Measurements from ENCODE around the gene SEPTIN5. TPM values are rescaled to one million over a fixed set of nuclear protein-coding genes. Genes with fewer than 3 reads are reported as not detected.

Gene SEPTIN5
- polyA plus RNA-seq, 2 of the 4 experiments (the other 2 are of a cell fraction) = 4.6 to 12.6 TPM

- 100% methylated on average over 1 of the region's 10 CpGs for WGBS (ENCODE audit: missing lambda C conversion rate)
- no peak for ATAC-seq
- CTCF ChIA-PET = interaction anchor here (2.3 to 8.4 kb wide), 5 partner anchors 15 to 186 kb away, joined by 8 to 215 read pairs (median 30); no protein-coding TSS in a partner anchor
- FAIRE-seq = no peak
- POLR2A ChIA-PET = no interaction called here
- DNase-seq (ENCODE audit: low read depth in 1 of 2, low spot score in 1 of 2) = no peak
- no peak overlapping the region for H3K4me3 ChIP-seq
- H3K27ac ChIP-seq = no peak overlapping the region
- no peak overlapping the region for H3K4me2 ChIP-seq
- no peak for TF ChIP-seq HDAC2 (IDR thresholded peaks at IDR 0.05)
- no peak for TF ChIP-seq TP53 (CRISPR knock-in tag; IDR thresholded peaks at IDR 0.05)
- no peak for TF ChIP-seq POLR2AphosphoS2 (conservative IDR thresholded peaks at IDR 0.05; ENCODE audit: low read length)
- no peak for TF ChIP-seq HOXB5 (CRISPR knock-in tag; IDR thresholded peaks at IDR 0.05)
- no peak for TF ChIP-seq RCOR1 (IDR thresholded peaks at IDR 0.05; ENCODE audit: low read depth, low read length)
- no peak for TF ChIP-seq HEYL (CRISPR knock-in tag; IDR thresholded peaks at IDR 0.05)
- no peak for TF ChIP-seq MAZ (IDR thresholded peaks at IDR 0.05; ENCODE audit: borderline replicate concordance, low read depth, low read length)
- TF ChIP-seq EHMT2 (IDR thresholded peaks at IDR 0.05; ENCODE audit: low read depth) = no peak
- no peak for TF ChIP-seq E2F6 (IDR thresholded peaks at IDR 0.05; ENCODE audit: borderline replicate concordance, low read depth)
- TF ChIP-seq ZSCAN20 (CRISPR knock-in tag; IDR thresholded peaks at IDR 0.05) = no peak
- TF ChIP-seq, protein P1, sequence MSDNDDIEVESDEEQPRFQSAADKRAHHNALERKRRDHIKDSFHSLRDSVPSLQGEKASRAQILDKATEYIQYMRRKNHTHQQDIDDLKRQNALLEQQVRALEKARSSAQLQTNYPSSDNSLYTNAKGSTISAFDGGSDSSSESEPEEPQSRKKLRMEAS (IDR thresholded peaks at IDR 0.05) = no peak
- TF ChIP-seq CEBPB (IDR thresholded peaks at IDR 0.05) = no peak
- H3K4me1 ChIP-seq = no peaks in the 10 kb centered on the region
- no peaks in the 10 kb centered on the region for H3K9me3 ChIP-seq
Observed at GRCh38 chr22:19728836-19729235, 14.5 kb downstream of the SEPTIN5 start.

- 82% methylated on average over 6 of the region's 9 CpGs for WGBS (ENCODE audit: missing lambda C conversion rate)
- Histone ChIP-seq H3K9me3 (no peaks in the 10 kb centered on the region), H3K4me3 (no peak overlapping the region), H3K4me2 (no peak overlapping the region), H3K27ac (no peak overlapping the region), H3K4me1 (no peaks in the 10 kb centered on the region)
- CTCF ChIA-PET = interaction anchor here (1.1 to 8.4 kb wide), 24 partner anchors 9 to 242 kb away, joined by 3 to 215 read pairs (median 11); no protein-coding TSS in a partner anchor
- FAIRE-seq (no peak), ATAC-seq (no peak), DNase-seq (ENCODE audit: low read depth in 1 of 2, low spot score in 1 of 2) (no peak)
- POLR2A ChIA-PET = no interaction called here
- TF ChIP-seq NR3C1 (IDR thresholded peaks at IDR 0.05) = no peak
- TF ChIP-seq FOSL2 (IDR thresholded peaks at IDR 0.05) = no peak
- TF ChIP-seq FOSL2 (CRISPR knock-in tag; IDR thresholded peaks at IDR 0.05) = no peak
- no peak for TF ChIP-seq EP300 (IDR thresholded peaks at IDR 0.05)
- TF ChIP-seq HES2 (IDR thresholded peaks at IDR 0.05) = no peak
- no peak for TF ChIP-seq TP53 (CRISPR knock-in tag; IDR thresholded peaks at IDR 0.05)
- no peak for TF ChIP-seq HOXB13 (CRISPR knock-in tag; IDR thresholded peaks at IDR 0.05; ENCODE audit: low read depth)
- TF ChIP-seq JUN (IDR thresholded peaks at IDR 0.05) = no peak
- TF ChIP-seq GATA3 (IDR thresholded peaks at IDR 0.05; ENCODE audit: borderline replicate concordance) = no peak
- no peak for TF ChIP-seq CEBPB (IDR thresholded peaks at IDR 0.05)
Observed at GRCh38 chr22:19729507-19729906, 15.2 kb downstream of the SEPTIN5 start.

GRCh38 chr22:19730198-19730597 is 15.9 kb downstream of the SEPTIN5 start:
- Histone ChIP-seq H3K4me2 (peak overlapping the region; percentile 95; the same call in 1 of the 3 replicates), H3K4me3 (no peak overlapping the region)
- FAIRE-seq = no peak

More at GRCh38 chr22:19730198-19730597, 15.9 kb downstream of the SEPTIN5 start:
- WGBS (ENCODE audit: missing lambda C conversion rate) = 90% methylated on average over 2 of the region's 8 CpGs
- H3K9me3 ChIP-seq = no peaks in the 10 kb centered on the region
- no peak for TF ChIP-seq HOXA7 (CRISPR knock-in tag; IDR thresholded peaks at IDR 0.05)
- no peak for TF ChIP-seq RARB (CRISPR knock-in tag; IDR thresholded peaks at IDR 0.05)
- TF ChIP-seq NFE2L2 (conservative IDR thresholded peaks at IDR 0.05; ENCODE audit: low read length) = no peak
- no peak for TF ChIP-seq SREBF2 (IDR thresholded peaks at IDR 0.05)
- no peak for TF ChIP-seq HDAC2 (IDR thresholded peaks at IDR 0.05)
- TF ChIP-seq, protein P2, sequence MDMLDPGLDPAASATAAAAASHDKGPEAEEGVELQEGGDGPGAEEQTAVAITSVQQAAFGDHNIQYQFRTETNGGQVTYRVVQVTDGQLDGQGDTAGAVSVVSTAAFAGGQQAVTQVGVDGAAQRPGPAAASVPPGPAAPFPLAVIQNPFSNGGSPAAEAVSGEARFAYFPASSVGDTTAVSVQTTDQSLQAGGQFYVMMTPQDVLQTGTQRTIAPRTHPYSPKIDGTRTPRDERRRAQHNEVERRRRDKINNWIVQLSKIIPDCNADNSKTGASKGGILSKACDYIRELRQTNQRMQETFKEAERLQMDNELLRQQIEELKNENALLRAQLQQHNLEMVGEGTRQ (IDR thresholded peaks at IDR 0.05) = no peak
- TF ChIP-seq HOXB13 (CRISPR knock-in tag; IDR thresholded peaks at IDR 0.05; ENCODE audit: low read depth) = no peak
- TF ChIP-seq POLR2A (IDR thresholded peaks at IDR 0.05; ENCODE audit: low read length) = no peak
- POLR2A ChIA-PET = interaction anchor here (0.6 to 1.3 kb wide), 2 partner anchors 180 to 646 kb away, joined by 4 read pairs; no protein-coding TSS in a partner anchor
- peak overlapping the region; percentile 50 to 79; a peak in 5 of 6 replicates for H3K27ac ChIP-seq
- no peak for DNase-seq (ENCODE audit: low read depth in 1 of 2, low spot score in 1 of 2)
- CTCF ChIA-PET = interaction anchor here (0.6 to 8.4 kb wide), 72 partner anchors 8 to 310 kb away, joined by 3 to 215 read pairs (median 5); partner anchors contain the start of gene TANGO2
- no peaks in the 10 kb centered on the region for H3K4me1 ChIP-seq
- peak; percentile 2 to 48; a peak in 4 of 6 replicates for ATAC-seq

Measured in A549 (cell line).